ENCODE measurements around the gene GBF1.

DNA sequence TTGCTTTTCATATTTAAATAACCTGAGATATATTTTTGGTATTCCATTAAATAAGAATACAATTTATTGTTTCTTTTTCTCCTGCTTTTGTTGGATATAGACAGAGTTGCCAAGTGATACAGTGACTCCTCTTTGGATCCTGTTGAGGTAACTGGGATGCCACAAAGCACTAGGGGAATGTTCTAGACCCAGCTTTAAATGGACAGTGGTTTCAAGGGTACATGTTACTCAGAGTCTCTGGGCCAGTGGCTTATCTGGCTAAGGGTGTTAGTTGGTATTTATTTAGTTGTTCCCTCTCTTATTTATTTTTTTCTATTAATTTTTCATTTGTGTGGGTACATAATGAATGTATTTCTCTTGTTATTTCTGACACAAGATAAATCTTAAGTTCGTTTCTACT, 9.1 kb downstream of the GBF1 start:
- no peak for TF ChIP-seq CTCF (IDR thresholded peaks at IDR 0.05; ENCODE audit: poor library complexity, severe bottlenecking)
- no peak for TF ChIP-seq EP300 (conservative IDR thresholded peaks at IDR 0.05; ENCODE audit: poor library complexity, severe bottlenecking)
- no peak for TF ChIP-seq EZH2 (IDR thresholded peaks at IDR 0.05; ENCODE audit: borderline replicate concordance, insufficient read depth, low read length, poor library complexity, severe bottlenecking)
- no peak for TF ChIP-seq REST (IDR thresholded peaks at IDR 0.05; ENCODE audit: borderline replicate concordance)
- TF ChIP-seq SMC3 (conservative IDR thresholded peaks at IDR 0.05; ENCODE audit: poor library complexity) = no peak
- TF ChIP-seq MXI1 (conservative IDR thresholded peaks at IDR 0.05; ENCODE audit: poor library complexity, severe bottlenecking) = no peak

Data from neural cell (in vitro differentiated cells).